ENCODE data around the gene PHOX2B. TPM values are rescaled to one million over a fixed set of nuclear protein-coding genes. Genes with fewer than 3 reads are reported as not detected.
"Not testable (repeated sequence)": the region's sequence is repeated elsewhere in the genome, so short reads cannot be mapped to it uniquely, and the experiment has no call there.

The PHOX2B gene
- total RNA-seq, 2 donors from 2014 or later, result not detected

- no peak overlapping the region for H3K27ac Mint-ChIP-seq
- H3K27me3 Mint-ChIP-seq (ENCODE audit: low read depth), result peaks cover 68% of the 10 kb centered on the region
- ATAC-seq (replicated peaks in 1 of 2), result no peak
Measured at GRCh38 chr4:41745292-41746024, 3.1 kb downstream of the PHOX2B start.

GRCh38 chr4:41744572-41745291 lies 3.8 kb downstream of the PHOX2B start:
- no peak overlapping the region for H3K4me3 Mint-ChIP-seq
- H3K4me1 Mint-ChIP-seq (ENCODE audit: low read depth), result peaks cover 5% of the 10 kb centered on the region
- no peak for ATAC-seq (replicated peaks in 1 of 2)
- H3K9me3 Mint-ChIP-seq, result no peaks in the 10 kb centered on the region
- H3K36me3 Mint-ChIP-seq (ENCODE audit: insufficient read depth in 2 of 2), result peaks cover 2 to 5% of the 10 kb centered on the region in 2 donors
- no peak overlapping the region for H3K27ac Mint-ChIP-seq
- no peak for DNase-seq
- peaks cover 60% of the 10 kb centered on the region for H3K27me3 Mint-ChIP-seq (ENCODE audit: low read depth)

More at GRCh38 chr4:41745292-41746024, 3.1 kb downstream of the PHOX2B start:
- no peaks in the 10 kb centered on the region for H3K9me3 Mint-ChIP-seq
- H3K36me3 Mint-ChIP-seq (ENCODE audit: insufficient read depth in 2 of 2), result peaks cover 2 to 5% of the 10 kb centered on the region in 2 donors
- no peak overlapping the region for H3K4me3 Mint-ChIP-seq
- H3K4me1 Mint-ChIP-seq (ENCODE audit: low read depth), result peaks cover 5% of the 10 kb centered on the region
- DNase-seq, result no peak

- Mint-ChIP-seq H3K4me3 (no peak overlapping the region), H3K27me3 (ENCODE audit: low read depth) (peaks cover 28% of the 10 kb centered on the region), H3K36me3 (ENCODE audit: insufficient read depth in 2 of 2) (peaks cover 2 to 5% of the 10 kb centered on the region in 2 donors), H3K9me3 (peaks cover 0 to under 1% of the 10 kb centered on the region in 2 donors), H3K27ac (no peak overlapping the region), H3K4me1 (ENCODE audit: low read depth) (peaks cover 5% of the 10 kb centered on the region)
- DNase-seq (no peak), ATAC-seq (replicated peaks in 1 of 2) (no peak)
Measured at GRCh38 chr4:41741354-41741753, 7.2 kb downstream of the PHOX2B start.

DNA sequence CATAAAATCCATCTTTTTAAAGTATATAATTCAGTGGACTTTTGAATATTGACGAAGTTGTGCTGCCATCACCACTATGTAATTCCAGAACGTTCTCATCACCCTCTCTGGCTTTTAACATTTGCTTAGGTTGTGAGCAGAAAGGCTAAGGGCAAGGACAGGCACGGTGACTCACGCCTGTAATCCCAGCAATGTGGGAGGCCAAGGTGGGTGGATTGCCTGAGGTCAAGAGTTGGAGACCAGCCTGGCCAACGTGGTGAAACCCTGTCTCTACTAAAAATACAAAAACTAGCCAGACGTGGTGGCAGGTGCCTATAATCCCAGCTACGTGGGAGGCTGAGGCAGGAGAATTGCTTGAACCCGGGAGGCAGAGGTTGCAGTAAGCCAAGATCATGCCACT lies 11.0 kb downstream of the PHOX2B start:
- DNase-seq; H3K27me3 Mint-ChIP-seq (ENCODE audit: low read depth); H3K36me3 Mint-ChIP-seq (ENCODE audit: insufficient read depth in 2 of 2); ATAC-seq (replicated peaks in 1 of 2); H3K4me3 Mint-ChIP-seq; H3K9me3 Mint-ChIP-seq; H3K27ac Mint-ChIP-seq; H3K4me1 Mint-ChIP-seq (ENCODE audit: low read depth): not testable (repeated sequence)

GRCh38 chr4:41734371-41734770 lies 14.2 kb downstream of the PHOX2B start:
- H3K27ac Mint-ChIP-seq, result no peak overlapping the region
- no peak overlapping the region for H3K4me3 Mint-ChIP-seq
- peaks cover 5% of the 10 kb centered on the region for H3K27me3 Mint-ChIP-seq (ENCODE audit: low read depth)
- peaks cover 1 to 5% of the 10 kb centered on the region in 2 donors for H3K9me3 Mint-ChIP-seq
- H3K4me1 Mint-ChIP-seq (ENCODE audit: low read depth), result no peaks in the 10 kb centered on the region
- no peak for DNase-seq
- peaks cover 0 to 1% of the 10 kb centered on the region in 2 donors for H3K36me3 Mint-ChIP-seq (ENCODE audit: insufficient read depth in 2 of 2)
- no peak for ATAC-seq (replicated peaks in 1 of 2)

GRCh38 chr4:41731569-41732126 lies 16.9 kb downstream of the PHOX2B start:
- H3K9me3 Mint-ChIP-seq, result peaks cover 1 to 6% of the 10 kb centered on the region in 2 donors
- DNase-seq (no peak), ATAC-seq (replicated peaks in 1 of 2) (no peak)
- no peak overlapping the region for H3K4me3 Mint-ChIP-seq
- H3K27me3 Mint-ChIP-seq (ENCODE audit: low read depth), result peaks cover 5% of the 10 kb centered on the region
- no peaks in the 10 kb centered on the region for H3K4me1 Mint-ChIP-seq (ENCODE audit: low read depth)
- no peak overlapping the region for H3K27ac Mint-ChIP-seq
- H3K36me3 Mint-ChIP-seq (ENCODE audit: insufficient read depth in 2 of 2), result peaks cover 0 to 1% of the 10 kb centered on the region in 2 donors

GRCh38 chr4:41728573-41728913 lies 20.0 kb downstream of the PHOX2B start:
- H3K4me3 Mint-ChIP-seq, result no peak overlapping the region
- H3K9me3 Mint-ChIP-seq, result peaks cover 5 to 8% of the 10 kb centered on the region in 2 donors
- H3K4me1 Mint-ChIP-seq (ENCODE audit: low read depth), result no peaks in the 10 kb centered on the region
- peaks cover 2 to 3% of the 10 kb centered on the region in 2 donors for H3K36me3 Mint-ChIP-seq (ENCODE audit: insufficient read depth in 2 of 2)
- peaks cover 5% of the 10 kb centered on the region for H3K27me3 Mint-ChIP-seq (ENCODE audit: low read depth)
- ATAC-seq (replicated peaks in 1 of 2) (no peak), DNase-seq (no peak)
- H3K27ac Mint-ChIP-seq, result no peak overlapping the region

DNA sequence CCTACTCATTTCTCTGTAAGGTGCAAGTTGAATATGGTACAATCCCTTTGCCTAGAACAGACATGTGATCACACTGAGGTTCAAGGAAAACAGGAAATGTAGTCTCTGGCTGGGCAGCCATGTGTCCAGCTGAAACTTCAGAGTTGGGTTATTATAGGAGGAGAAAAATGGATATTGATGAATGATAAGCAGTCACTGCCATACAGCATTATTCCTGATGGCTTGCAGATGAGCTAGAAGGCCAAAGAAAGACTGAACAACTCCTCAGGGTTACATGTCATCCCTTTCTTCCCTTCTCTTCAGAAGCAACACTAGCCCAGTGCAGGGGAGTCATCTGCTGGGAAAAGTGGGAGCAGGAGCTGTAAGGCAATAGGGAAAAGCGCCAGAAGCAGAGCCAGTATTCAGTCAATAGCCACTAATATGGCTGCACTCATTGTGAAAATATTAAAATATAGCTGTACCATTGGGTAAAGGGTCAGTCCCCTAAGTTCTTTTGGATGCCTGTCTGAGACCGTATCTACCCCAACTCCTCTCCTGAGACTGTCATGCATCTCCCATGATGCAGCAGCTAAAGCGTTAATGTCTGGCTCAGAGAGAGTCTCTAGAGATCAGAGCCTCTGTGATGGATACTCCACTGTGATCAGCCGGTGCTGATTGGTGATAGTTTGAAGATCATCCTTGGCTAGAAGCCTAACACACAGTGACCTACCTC lies 20.5 kb downstream of the PHOX2B start:
- ATAC-seq (replicated peaks in 1 of 2), result no peak
- DNase-seq, result no peak
- Mint-ChIP-seq H3K4me1 (ENCODE audit: low read depth) (no peaks in the 10 kb centered on the region), H3K27me3 (ENCODE audit: low read depth) (peaks cover 5% of the 10 kb centered on the region), H3K27ac (no peak overlapping the region), H3K9me3 (peaks cover 5 to 8% of the 10 kb centered on the region in 2 donors), H3K36me3 (ENCODE audit: insufficient read depth in 2 of 2) (peaks cover 2 to 3% of the 10 kb centered on the region in 2 donors), H3K4me3 (no peak overlapping the region)

- ATAC-seq (replicated peaks in 1 of 2), result no peak
- H3K4me1 Mint-ChIP-seq (ENCODE audit: low read depth), result no peaks in the 10 kb centered on the region
- no peak for DNase-seq
- no peak overlapping the region for H3K27ac Mint-ChIP-seq
- peaks cover 5 to 6% of the 10 kb centered on the region in 2 donors for H3K9me3 Mint-ChIP-seq
- no peaks in the 10 kb centered on the region for H3K27me3 Mint-ChIP-seq (ENCODE audit: low read depth)
- H3K36me3 Mint-ChIP-seq (ENCODE audit: insufficient read depth in 2 of 2), result peaks cover 2 to 3% of the 10 kb centered on the region in 2 donors
- H3K4me3 Mint-ChIP-seq, result no peak overlapping the region
Measured at GRCh38 chr4:41725254-41725653, 23.3 kb downstream of the PHOX2B start.

- ATAC-seq (replicated peaks in 1 of 2) (no peak), DNase-seq (no peak)
- Mint-ChIP-seq H3K4me3 (no peak overlapping the region), H3K27ac (no peak overlapping the region), H3K9me3 (peaks cover 6 to 9% of the 10 kb centered on the region in 2 donors), H3K4me1 (ENCODE audit: low read depth) (no peaks in the 10 kb centered on the region), H3K36me3 (ENCODE audit: insufficient read depth in 2 of 2) (peaks cover 3 to 6% of the 10 kb centered on the region in 2 donors), H3K27me3 (ENCODE audit: low read depth) (no peaks in the 10 kb centered on the region)
Measured at GRCh38 chr4:41723286-41723685, 25.2 kb downstream of the PHOX2B start.

DNA sequence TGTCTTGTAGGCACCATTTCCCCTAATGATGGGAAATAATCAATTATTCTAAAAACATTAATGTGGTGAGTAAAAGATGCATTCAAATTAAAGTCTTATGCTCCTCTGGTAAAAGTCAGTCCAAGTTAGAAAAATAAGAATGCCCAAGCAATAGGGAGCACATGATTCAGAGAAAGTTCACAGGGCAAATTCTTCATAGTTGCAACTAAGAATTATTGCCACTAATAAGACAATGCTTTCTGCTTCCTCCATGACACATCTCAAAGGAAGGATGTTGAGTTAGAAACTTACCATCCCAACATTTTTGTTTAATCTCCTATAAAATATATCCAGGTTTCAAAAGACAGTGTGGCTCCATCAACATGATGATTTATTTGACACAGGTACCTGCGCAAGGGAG lies 26.3 kb downstream of the PHOX2B start:
- DNase-seq (no peak), ATAC-seq (replicated peaks in 1 of 2) (no peak)
- H3K4me3 Mint-ChIP-seq, result no peak overlapping the region
- H3K4me1 Mint-ChIP-seq (ENCODE audit: low read depth), result no peaks in the 10 kb centered on the region
- H3K27ac Mint-ChIP-seq, result no peak overlapping the region
- no peaks in the 10 kb centered on the region for H3K27me3 Mint-ChIP-seq (ENCODE audit: low read depth)
- peaks cover 5 to 9% of the 10 kb centered on the region in 2 donors for H3K9me3 Mint-ChIP-seq
- peaks cover 3 to 6% of the 10 kb centered on the region in 2 donors for H3K36me3 Mint-ChIP-seq (ENCODE audit: insufficient read depth in 2 of 2)

GRCh38 chr4:41719417-41719816 lies 29.1 kb downstream of the PHOX2B start:
- ATAC-seq (replicated peaks in 1 of 2) (no peak), DNase-seq (no peak)
- H3K27me3 Mint-ChIP-seq (ENCODE audit: low read depth), result no peaks in the 10 kb centered on the region
- peaks cover 0 to 4% of the 10 kb centered on the region in 2 donors for H3K9me3 Mint-ChIP-seq
- H3K27ac Mint-ChIP-seq, result no peak overlapping the region
- peaks cover 0 to 4% of the 10 kb centered on the region in 2 donors for H3K36me3 Mint-ChIP-seq (ENCODE audit: insufficient read depth in 2 of 2)
- no peaks in the 10 kb centered on the region for H3K4me1 Mint-ChIP-seq (ENCODE audit: low read depth)
- H3K4me3 Mint-ChIP-seq, result no peak overlapping the region

DNA sequence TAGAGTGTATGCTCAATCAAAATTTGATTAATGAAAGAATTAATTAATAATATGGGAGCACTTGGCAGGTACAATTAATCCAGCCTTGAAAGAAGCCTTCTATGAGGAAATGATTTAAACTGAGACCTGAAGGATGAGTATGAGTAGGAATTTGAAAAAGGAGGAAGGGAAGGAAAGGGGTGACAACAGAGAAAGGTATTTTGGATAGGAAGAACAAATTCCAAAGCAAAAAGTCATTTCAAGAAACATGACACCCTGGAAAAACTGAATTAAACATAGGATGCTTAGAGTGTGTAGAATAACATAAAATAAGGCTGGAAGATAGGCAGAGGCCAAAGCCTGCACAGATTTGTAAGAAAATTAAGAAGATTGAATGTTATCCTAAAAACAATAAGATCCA lies 29.6 kb downstream of the PHOX2B start:
- no peak for ATAC-seq (replicated peaks in 1 of 2)
- Mint-ChIP-seq H3K27me3 (ENCODE audit: low read depth) (no peaks in the 10 kb centered on the region), H3K36me3 (ENCODE audit: insufficient read depth in 2 of 2) (peaks cover 0 to 4% of the 10 kb centered on the region in 2 donors), H3K4me3 (no peak overlapping the region), H3K9me3 (peaks cover 0 to 4% of the 10 kb centered on the region in 2 donors), H3K4me1 (ENCODE audit: low read depth) (no peaks in the 10 kb centered on the region), H3K27ac (no peak overlapping the region)
- DNase-seq, result no peak

Measured in activated T-cell treated with anti-CD3 and anti-CD28 coated beads, Interleukin-2, amount 50 U/mL, for 72 hours (primary cell).